SK-N-SH (cell line): Measurements from ENCODE around the gene SCYGR5.

ENCODE experiments used
- CHD2 ChIP-seq: fragments of 150-350 bp; IDR thresholded peaks from 2 replicates; pipeline ENCODE4 v1.6.1; 2018; ENCODE audit warnings: low read length; ENCODE audit not compliant: partially characterized antibody
- EZH2phosphoT487 ChIP-seq: fragments of 200-600 bp; sonication (generic); IDR thresholded peaks from 2 replicates; pipeline ENCODE4 v1.6.1; 2017; ENCODE audit warnings: low read depth, mixed run types, mild to moderate bottlenecking, antibody characterized with exemption, moderate library complexity, borderline replicate concordance
- GABPA ChIP-seq: IDR thresholded peaks from 2 replicates; pipeline ENCODE4 v1.4.0; 2012; ENCODE audit warnings: low read depth, mild to moderate bottlenecking
- NRF1 ChIP-seq: IDR thresholded peaks from 2 replicates; pipeline ENCODE4 v1.6.1; 2012; ENCODE audit warnings: low read depth, mild to moderate bottlenecking, low read length
- POLR2AphosphoS5 ChIP-seq: IDR thresholded peaks from 2 replicates; pipeline ENCODE4 v1.6.1; 2012; ENCODE audit warnings: low read depth, low read length
- RAD21 ChIP-seq: IDR thresholded peaks from 2 replicates; pipeline ENCODE4 v1.6.1; 2012; ENCODE audit warnings: mild to moderate bottlenecking, low read length
- SMC3 ChIP-seq: IDR thresholded peaks from 2 replicates; pipeline ENCODE4 v1.6.1; 2012; ENCODE audit warnings: low read depth, low read length, improper control_type of control experiment
- YY1 ChIP-seq: IDR thresholded peaks from 2 replicates; pipeline ENCODE4 v1.4.0; 2012; ENCODE audit warnings: low read depth, mild to moderate bottlenecking
- TF ChIP-seq, protein P1 (sequence below): fragments of 200-600 bp; sonication (generic); IDR thresholded peaks from 2 replicates; pipeline ENCODE4 v1.6.1; 2017; ENCODE audit warnings: antibody characterized with exemption, mild to moderate bottlenecking, moderate library complexity
- TF ChIP-seq, protein P2 (sequence below): IDR thresholded peaks from 2 replicates; pipeline ENCODE4 v1.4.0; 2012; ENCODE audit warnings: low read depth

DNA sequence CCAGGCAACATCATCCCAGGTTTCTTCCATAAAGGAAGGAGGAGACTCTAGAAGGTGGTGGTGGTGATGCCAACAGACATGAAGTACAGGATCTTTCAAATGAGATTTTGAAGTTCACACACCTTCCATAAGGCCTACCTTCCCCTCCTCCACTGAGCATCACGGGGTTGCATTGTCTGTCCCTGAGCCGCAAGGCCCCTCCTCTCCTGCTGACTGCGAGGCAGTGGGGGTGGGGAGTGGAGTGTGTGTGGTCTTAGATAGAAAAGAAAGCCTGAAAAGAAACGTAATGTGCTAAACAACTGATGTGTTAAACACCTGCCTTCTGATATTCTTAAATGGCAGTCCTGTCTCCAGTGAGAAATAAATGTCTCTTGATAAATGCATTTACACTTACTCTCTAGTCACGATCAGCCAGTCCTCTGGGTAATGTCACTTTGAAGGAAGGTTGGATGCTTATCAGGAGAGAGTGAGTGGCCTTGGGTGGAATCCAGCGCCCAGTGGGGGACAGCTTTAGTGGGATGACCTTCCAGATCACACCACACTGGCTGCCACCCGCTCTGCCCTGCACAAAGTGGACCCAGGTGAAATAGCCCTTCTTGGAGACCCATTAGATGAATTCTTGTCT lies 5.5 kb upstream of the SCYGR5 start:
- TF ChIP-seq, protein P1, sequence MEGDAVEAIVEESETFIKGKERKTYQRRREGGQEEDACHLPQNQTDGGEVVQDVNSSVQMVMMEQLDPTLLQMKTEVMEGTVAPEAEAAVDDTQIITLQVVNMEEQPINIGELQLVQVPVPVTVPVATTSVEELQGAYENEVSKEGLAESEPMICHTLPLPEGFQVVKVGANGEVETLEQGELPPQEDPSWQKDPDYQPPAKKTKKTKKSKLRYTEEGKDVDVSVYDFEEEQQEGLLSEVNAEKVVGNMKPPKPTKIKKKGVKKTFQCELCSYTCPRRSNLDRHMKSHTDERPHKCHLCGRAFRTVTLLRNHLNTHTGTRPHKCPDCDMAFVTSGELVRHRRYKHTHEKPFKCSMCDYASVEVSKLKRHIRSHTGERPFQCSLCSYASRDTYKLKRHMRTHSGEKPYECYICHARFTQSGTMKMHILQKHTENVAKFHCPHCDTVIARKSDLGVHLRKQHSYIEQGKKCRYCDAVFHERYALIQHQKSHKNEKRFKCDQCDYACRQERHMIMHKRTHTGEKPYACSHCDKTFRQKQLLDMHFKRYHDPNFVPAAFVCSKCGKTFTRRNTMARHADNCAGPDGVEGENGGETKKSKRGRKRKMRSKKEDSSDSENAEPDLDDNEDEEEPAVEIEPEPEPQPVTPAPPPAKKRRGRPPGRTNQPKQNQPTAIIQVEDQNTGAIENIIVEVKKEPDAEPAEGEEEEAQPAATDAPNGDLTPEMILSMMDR: no peak
- TF ChIP-seq RAD21: no peak
- TF ChIP-seq POLR2AphosphoS5: no peak
- TF ChIP-seq NRF1: no peak
- TF ChIP-seq CHD2: no peak
- TF ChIP-seq YY1: no peak
- TF ChIP-seq EZH2phosphoT487: no peak
- no peak for TF ChIP-seq SMC3
- TF ChIP-seq, protein P2, sequence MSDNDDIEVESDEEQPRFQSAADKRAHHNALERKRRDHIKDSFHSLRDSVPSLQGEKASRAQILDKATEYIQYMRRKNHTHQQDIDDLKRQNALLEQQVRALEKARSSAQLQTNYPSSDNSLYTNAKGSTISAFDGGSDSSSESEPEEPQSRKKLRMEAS: no peak
- no peak for TF ChIP-seq GABPA
